ENCODE results near the gene CHRM4.

DNA sequence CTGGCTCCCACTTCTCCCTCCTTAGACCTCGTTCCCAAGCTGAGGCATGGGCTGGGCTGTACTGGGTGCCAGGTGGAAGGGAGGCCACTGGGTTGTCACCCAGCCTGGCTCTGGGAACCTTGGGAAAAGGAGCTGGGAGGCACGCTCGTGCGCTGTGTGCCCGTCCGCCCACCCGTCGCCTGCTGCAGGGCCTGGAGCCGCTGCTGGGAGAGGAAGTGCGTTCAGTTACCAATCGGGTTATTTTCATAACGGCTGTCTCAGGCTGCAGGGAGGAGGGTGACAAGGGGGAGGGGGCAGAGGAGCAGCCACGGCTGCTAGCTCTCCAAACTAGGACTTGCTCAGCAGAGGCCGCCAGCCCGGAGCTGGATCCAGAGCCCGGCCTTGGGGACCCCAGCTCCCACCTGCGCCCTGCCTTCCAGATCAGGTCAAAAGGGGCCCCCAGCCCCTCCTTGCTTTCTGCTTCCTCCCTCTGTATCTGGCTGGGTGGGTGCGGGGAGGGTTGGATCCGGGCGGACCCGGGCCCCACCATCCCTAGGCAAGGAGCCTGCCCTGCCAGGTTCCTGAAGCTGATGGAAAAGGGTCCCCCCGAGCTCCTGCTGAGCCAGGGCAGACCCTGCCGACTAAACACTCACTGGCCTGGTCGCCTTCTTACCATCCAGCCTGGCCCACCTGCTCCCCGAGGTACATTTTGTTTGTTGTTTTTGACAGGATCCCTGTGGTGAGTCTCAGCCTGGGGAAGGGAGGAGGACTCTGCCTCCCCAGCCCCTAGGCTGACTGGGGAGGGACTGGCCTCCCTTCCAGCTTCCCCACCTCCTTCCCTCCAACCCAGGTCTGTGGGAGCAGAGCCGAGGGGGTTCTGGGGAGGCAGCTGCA, 30.1 kb downstream of the CHRM4 start:
- TF ChIP-seq, protein P1, sequence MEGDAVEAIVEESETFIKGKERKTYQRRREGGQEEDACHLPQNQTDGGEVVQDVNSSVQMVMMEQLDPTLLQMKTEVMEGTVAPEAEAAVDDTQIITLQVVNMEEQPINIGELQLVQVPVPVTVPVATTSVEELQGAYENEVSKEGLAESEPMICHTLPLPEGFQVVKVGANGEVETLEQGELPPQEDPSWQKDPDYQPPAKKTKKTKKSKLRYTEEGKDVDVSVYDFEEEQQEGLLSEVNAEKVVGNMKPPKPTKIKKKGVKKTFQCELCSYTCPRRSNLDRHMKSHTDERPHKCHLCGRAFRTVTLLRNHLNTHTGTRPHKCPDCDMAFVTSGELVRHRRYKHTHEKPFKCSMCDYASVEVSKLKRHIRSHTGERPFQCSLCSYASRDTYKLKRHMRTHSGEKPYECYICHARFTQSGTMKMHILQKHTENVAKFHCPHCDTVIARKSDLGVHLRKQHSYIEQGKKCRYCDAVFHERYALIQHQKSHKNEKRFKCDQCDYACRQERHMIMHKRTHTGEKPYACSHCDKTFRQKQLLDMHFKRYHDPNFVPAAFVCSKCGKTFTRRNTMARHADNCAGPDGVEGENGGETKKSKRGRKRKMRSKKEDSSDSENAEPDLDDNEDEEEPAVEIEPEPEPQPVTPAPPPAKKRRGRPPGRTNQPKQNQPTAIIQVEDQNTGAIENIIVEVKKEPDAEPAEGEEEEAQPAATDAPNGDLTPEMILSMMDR (IDR thresholded peaks at IDR 0.05; ENCODE audit: insufficient read depth, low read length, poor library complexity, severe bottlenecking): no peak
- no peak for TF ChIP-seq EZH2phosphoT487 (conservative IDR thresholded peaks at IDR 0.05; ENCODE audit: low read length)

Data from SU-DHL-6 (cell line).